Bronchial epithelial cell (primary cell): ENCODE results near the gene ETFDH. TPM values are rescaled to one million over a fixed set of nuclear protein-coding genes. Genes with fewer than 3 reads are reported as not detected.

Experiments
- DNase-seq: peaks from one replicate; pipeline ENCODE4 v3.0.0-alpha.2; 2010; ENCODE audit warnings: low read depth
- FAIRE-seq: peaks from 2 replicates; lab custom pipeline; 2011; peaks lifted over from hg19 to GRCh38; lab: Jason Lieb, UNC
- H3K27me3 ChIP-seq: 2 replicates; pipeline ENCODE4 v1.5.1; 2011; ENCODE audit warnings: low read length; ENCODE audit not compliant: control insufficient read depth, insufficient read depth
- H3K36me3 ChIP-seq: 2 replicates; pipeline ENCODE4 v1.5.1; 2011; ENCODE audit warnings: low read length; ENCODE audit not compliant: control insufficient read depth, insufficient read depth
- H3K4me3 ChIP-seq: 2 replicates; pipeline ENCODE4 v1.5.1; 2011; ENCODE audit warnings: mild to moderate bottlenecking, low read depth, low read length, control low read depth
- CTCF ChIP-seq: IDR thresholded peaks from 2 replicates; pipeline ENCODE4 v1.5.1; 2011; ENCODE audit warnings: mild to moderate bottlenecking, moderate library complexity, low read length, control low read depth, inconsistent platforms; ENCODE audit not compliant: insufficient read depth, severe bottlenecking
- total RNA-seq: library from RNA; depleted of rRNA; stranded (reverse); fragments of >200 nt; gene quantifications from 2 replicates; pipeline ENCODE4 v1.2.1, GENCODE V29; 2014

The ETFDH gene
- total RNA-seq, 1 donor from 2014 or later: 21.9 TPM

- H3K36me3 ChIP-seq: peaks cover 10% of the 10 kb centered on the region
- H3K27me3 ChIP-seq: no peaks in the 10 kb centered on the region
- TF ChIP-seq CTCF: no peak
- peak; percentile 51 for DNase-seq
- peak overlapping the region; percentile 57 for H3K4me3 ChIP-seq
- FAIRE-seq: no peak
Observed at GRCh38 chr4:158722291-158722916, 50.3 kb downstream of the ETFDH start.

- Histone ChIP-seq H3K36me3 (peaks cover 7% of the 10 kb centered on the region), H3K27me3 (no peaks in the 10 kb centered on the region), H3K4me3 (peak within 1 kb of the TSS; percentile 57)
- FAIRE-seq (no peak), DNase-seq (peak; percentile 59)
- TF ChIP-seq CTCF: no peak
Observed at GRCh38 chr4:158722917-158723793, 51.1 kb downstream of the ETFDH start, which contains the start of gene PPID. TSS of gene PPID (minus strand) at chr4:158723396. CDS start at chr4:158723288, 108 bp downstream.

GRCh38 chr4:158724637-158725036 lies 52.5 kb downstream of the ETFDH start:
- H3K27me3 ChIP-seq: no peaks in the 10 kb centered on the region
- H3K36me3 ChIP-seq: peaks cover 4% of the 10 kb centered on the region
- no peak for FAIRE-seq
- TF ChIP-seq CTCF: no peak
- no peak for DNase-seq
- H3K4me3 ChIP-seq: no peak overlapping the region

GRCh38 chr4:158726633-158727032 lies 54.5 kb downstream of the ETFDH start:
- H3K27me3 ChIP-seq: no peaks in the 10 kb centered on the region
- H3K36me3 ChIP-seq: no peaks in the 10 kb centered on the region
- no peak overlapping the region for H3K4me3 ChIP-seq
- no peak for FAIRE-seq
- no peak for DNase-seq
- no peak for TF ChIP-seq CTCF

- TF ChIP-seq CTCF: no peak
- H3K4me3 ChIP-seq: no peak overlapping the region
- DNase-seq (no peak), FAIRE-seq (no peak)
- no peaks in the 10 kb centered on the region for H3K27me3 ChIP-seq
- H3K36me3 ChIP-seq: no peaks in the 10 kb centered on the region
Observed at GRCh38 chr4:158728236-158728635, 56.1 kb downstream of the ETFDH start.
